DOHH2 (cell line): Measurements from ENCODE around the gene AFG1L.

Experiments
- CTCF ChIP-seq: fragments of 200-600 bp; sonication (generic); IDR thresholded peaks from one replicate; pipeline ENCODE4 v1.5.1; 2014; ENCODE audit warnings: antibody characterized with exemption, mild to moderate bottlenecking, low read depth, low read length; ENCODE audit not compliant: poor library complexity, severe bottlenecking
- EZH2phosphoT487 ChIP-seq: fragments of 200-600 bp; sonication (generic); IDR thresholded peaks from 2 replicates; pipeline ENCODE4 v1.6.1; 2017; ENCODE audit warnings: borderline replicate concordance, mild to moderate bottlenecking, antibody characterized with exemption, low read length, moderate library complexity, mixed read lengths

DNA sequence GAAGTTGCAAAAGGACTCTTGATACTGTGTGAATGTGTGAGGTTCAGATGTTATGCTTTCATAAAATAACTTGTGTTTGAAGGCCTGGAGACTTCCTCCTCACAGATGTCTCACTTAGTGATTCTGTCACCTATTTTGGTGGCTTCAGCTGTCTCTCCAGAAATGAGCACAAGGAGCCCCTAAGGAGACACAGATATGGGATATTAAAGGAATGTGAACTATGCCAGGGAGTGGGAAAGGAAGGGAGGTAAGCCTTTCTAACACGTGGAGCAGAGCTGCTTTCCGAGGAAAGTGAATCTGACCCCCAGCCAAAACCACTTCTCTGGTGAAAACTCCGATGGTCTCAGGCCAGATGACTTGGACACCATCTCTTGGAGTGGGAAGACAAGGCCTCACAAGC, 255.4 kb downstream of the AFG1L start:
- TF ChIP-seq CTCF, result no peak
- no peak for TF ChIP-seq EZH2phosphoT487
